CD4-positive, alpha-beta T cell treated with Interleukin-10 for 1 hour (primary cell): ENCODE measurements around the gene HAPLN1.

ENCODE experiments used
- DNase-seq: peaks from one replicate; pipeline ENCODE4 v3.0.0-alpha.2; 2020

Gene HAPLN1

GRCh38 chr5:83636156-83636555, 84.5 kb downstream of the HAPLN1 start:
- no peak for DNase-seq

- no peak for DNase-seq
Measured at GRCh38 chr5:83633285-83633684, 87.4 kb downstream of the HAPLN1 start.

- DNase-seq: no peak
Measured at GRCh38 chr5:83632874-83633273, 87.8 kb downstream of the HAPLN1 start.

DNA sequence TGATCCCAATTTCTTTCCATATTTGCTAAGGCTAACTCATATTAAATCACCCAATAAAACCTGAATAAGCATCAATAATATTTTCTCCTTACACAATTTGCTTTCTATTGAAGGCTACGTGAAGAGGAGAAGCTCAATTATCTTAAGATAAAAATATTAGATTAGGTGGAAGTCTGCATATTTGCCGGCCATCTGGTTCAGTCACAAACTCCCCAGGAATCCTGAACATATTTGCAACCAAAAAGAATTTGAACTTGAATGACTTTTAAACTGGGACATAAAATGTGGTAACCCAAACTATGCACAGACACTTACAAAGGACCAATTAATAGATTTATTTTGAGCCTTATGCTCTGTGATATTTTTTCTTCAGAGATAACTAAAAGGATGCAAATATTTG, 92.3 kb downstream of the HAPLN1 start:
- no peak for DNase-seq

DNA sequence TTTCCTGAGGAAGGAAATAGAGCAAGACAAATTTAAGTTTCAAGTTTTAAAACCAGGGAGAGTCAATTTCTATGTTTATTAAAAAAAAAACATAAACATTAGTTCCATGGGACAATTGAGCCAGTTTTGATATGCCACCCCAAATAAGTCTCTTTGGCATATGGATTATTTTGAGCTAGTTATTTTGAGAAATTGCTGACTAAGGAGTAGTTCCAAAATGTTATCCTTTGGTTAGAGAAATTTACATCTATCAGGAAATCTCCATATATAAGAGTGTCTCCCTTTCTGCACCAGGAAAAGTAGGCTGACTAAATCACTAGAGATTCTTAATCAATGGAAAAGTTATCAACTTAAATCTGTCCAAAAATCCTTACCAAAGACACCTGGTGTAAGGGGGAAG, 105.8 kb downstream of the HAPLN1 start:
- DNase-seq: no peak

DNA sequence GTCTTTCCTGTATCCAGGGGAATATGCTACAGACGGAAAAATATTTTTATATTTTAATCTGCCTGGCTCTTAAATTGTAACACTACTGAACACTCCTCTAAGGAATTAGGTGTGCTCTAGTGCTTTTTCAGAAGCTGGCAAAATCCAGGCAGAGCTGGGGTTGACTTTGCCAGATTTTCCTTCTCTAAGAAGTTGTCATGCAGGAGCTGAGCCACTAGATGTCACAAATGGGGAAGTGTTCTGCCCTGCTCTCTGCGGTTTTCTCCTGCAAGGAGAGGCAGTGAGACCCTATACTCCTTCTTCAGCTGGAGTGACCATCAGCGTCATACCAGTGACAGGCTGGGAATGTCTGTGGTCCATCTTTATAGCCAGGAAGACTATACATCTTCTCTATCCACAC, 112.5 kb downstream of the HAPLN1 start:
- DNase-seq: no peak

DNA sequence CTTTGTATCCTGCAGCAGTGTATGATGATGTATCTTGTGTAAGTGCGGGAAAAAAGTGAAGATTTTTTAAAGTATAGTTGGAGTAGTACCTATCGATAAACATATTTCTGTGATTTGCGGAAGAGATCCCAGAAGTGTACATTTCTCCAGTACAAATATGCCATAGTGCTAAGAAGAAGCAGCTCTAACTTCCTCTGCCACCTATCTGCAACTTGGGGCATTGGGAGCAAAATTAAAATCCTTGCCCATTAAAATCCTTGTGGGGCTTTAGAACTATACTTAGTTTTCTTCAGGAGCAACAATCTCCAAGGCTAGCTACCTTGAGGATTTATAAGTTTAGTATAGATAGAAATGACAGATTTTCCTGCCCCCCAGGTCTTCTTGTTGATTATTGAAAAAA, 125.4 kb downstream of the HAPLN1 start:
- no peak for DNase-seq

DNA sequence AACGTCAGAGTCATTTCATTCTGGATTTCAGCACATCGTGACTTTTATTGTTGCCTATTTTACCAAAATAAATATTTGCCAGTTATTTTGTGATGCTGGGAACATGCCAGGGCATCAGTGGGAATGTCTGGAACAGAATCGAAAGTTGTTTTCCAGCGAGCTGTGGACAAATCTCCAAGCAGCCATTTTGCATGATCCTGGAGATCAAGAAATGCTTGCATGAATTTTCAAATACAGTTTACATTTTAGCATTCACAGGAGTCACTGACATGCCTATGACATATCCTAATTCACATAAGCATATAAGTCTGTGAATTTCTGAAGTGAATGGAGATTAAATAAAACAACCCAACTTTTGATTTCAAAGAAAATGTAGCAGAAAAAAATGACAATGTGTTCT, 129.7 kb downstream of the HAPLN1 start:
- no peak for DNase-seq

GRCh38 chr5:83589786-83590185, 130.9 kb downstream of the HAPLN1 start:
- no peak for DNase-seq
